Activated gamma-delta T cell treated with anti-CD3 and anti-CD28 coated beads, Interleukin-2, amount 50 U/mL, for 16 hours (primary cell): ENCODE measurements around the gene TBC1D22A.
"Not testable (repeated sequence)": the region's sequence is repeated elsewhere in the genome, so short reads cannot be mapped to it uniquely, and the experiment has no call there.

ENCODE experiments used
- DNase-seq: peaks from one replicate; pipeline ENCODE4 v3.0.0-alpha.2; 2020; ENCODE audit warnings: low read depth

Gene TBC1D22A

DNA sequence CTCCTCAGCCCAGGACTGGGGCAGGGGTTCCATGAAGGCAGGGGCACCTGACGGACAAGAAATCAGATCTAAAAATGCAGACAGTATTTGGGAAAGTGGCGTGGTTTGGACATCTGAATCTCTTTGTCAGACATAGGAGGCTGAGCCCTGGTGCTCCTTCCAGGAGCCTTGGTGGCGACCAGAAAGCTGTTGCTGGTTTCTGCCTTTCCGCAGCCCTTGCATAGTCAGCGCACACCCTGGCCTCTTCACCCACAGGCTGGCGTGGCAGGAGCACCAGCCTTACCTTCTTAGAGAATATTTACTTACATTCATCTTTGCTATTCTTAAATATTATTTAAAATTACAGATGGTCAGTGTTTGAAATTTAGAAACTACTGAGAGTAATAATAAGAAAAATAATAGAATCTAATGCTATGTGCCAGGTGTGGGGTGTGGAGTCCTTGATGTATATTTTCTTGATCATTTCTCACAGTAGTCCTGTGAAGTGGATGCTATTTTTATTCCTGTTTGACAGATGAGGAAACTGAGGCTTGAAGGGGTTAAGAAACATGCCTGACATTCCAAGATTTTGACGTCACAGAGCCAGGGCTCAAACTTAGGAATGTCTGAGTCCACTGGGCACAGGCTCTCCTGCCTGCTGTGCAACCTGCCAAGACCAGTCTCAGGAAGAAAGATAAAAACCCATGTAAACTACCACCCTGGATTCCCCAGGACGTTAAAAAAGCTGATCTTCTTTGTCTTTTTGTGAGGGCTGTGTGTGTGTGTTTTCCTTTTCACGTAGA, 51.6 kb downstream of the TBC1D22A start:
- no peak for DNase-seq

DNA sequence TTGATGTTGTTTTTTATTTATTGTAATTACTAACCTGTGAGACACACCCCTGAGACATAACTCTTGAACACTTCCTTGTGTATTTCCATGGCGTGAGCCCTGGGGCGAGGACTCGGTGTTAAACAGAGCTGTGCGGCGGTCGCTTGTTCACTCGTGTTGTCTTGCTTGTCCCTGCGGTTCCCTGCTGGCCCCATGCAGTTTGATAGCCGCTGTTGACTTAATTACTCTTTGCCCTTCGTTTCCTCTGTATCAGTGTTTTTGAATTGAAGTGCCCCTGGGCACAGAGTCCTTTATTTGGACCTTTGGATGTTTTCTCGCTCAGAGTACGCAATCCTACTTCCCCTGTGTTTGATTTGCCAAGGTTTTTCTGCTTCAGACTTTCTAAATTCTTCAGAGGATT, 52.7 kb downstream of the TBC1D22A start:
- DNase-seq = no peak

GRCh38 chr22:46815559-46815895, 53.1 kb downstream of the TBC1D22A start:
- DNase-seq = no peak

GRCh38 chr22:46815896-46816731, 53.7 kb downstream of the TBC1D22A start:
- no peak for DNase-seq

GRCh38 chr22:46817390-46817789, 54.9 kb downstream of the TBC1D22A start:
- not testable (repeated sequence) for DNase-seq

DNA sequence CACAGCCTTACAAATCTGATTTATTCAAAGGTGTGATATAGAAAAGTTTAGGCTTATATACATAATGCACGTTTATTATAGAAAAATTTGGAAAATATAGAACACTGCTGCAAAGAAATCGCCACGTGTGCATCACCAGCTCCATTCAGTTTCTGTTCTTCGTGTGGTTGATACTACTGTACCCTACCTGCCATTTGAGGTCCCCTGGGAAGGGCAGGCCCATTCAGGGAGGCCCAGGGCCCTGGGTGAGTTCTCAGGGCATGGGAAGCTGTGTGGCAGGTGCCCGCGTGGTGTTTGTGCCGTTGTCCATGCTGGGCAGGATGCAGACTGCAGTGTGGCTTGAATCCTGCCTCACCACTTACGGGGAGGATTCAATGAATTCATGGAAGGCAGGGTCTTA, 60.8 kb downstream of the TBC1D22A start:
- DNase-seq = no peak

DNA sequence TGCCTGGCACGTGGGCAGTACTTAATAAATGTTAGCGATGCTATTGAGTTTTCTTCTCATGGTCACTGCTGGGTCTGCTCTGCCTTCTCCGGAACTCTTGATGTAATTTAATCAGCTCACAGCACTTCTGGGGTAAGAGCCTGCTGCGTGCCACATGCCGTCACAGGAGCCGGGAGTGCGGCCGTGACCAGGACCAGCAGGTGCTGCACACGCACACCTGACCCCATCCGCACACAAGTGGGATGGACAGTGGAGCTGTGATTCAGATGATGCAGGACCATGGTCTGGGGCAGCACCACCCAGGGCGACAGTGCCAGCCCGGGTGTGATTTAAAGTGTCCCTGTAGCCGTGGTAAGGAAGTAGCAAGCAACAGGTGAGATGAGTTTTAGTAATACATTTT, 61.2 kb downstream of the TBC1D22A start:
- DNase-seq = no peak

- no peak for DNase-seq
These were observed 62.0 kb downstream of the TBC1D22A start for GRCh38 chr22:46824344-46824909.

GRCh38 chr22:46824980-46825544, 62.6 kb downstream of the TBC1D22A start:
- DNase-seq = no peak

- no peak for DNase-seq
These were observed 64.1 kb downstream of the TBC1D22A start for GRCh38 chr22:46826438-46827135.

GRCh38 chr22:46827136-46827780, 64.8 kb downstream of the TBC1D22A start:
- no peak for DNase-seq

- DNase-seq = no peak
These were observed 65.3 kb downstream of the TBC1D22A start for GRCh38 chr22:46827781-46828180.

DNA sequence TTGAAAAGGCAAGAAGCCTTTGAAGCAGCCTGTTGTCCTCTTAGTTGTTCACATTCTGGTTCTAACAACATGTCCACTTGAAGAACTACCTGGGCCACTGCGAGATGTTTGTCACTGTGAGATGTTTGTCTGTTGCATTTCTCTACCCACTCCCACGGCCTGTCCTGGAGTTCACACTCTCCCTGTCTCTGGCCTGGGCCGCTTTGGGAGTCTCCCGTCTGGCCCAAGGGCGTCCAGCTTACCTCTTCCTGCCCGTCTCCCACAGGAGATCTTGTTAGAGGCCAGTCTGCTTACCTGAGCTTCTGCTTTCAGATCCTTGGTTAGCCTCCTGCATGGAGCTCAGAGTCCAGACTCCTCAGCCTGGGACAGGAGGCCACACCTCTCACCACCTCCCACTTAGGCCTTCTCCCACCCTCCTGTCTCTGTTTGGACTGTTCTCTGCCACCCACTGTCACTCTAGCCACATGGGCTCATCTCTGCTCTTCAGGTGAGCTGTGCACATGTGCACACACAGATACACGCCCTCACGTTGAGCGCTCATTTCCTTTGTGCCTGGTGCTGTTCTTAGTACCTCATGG, 66.0 kb downstream of the TBC1D22A start:
- DNase-seq = no peak

DNA sequence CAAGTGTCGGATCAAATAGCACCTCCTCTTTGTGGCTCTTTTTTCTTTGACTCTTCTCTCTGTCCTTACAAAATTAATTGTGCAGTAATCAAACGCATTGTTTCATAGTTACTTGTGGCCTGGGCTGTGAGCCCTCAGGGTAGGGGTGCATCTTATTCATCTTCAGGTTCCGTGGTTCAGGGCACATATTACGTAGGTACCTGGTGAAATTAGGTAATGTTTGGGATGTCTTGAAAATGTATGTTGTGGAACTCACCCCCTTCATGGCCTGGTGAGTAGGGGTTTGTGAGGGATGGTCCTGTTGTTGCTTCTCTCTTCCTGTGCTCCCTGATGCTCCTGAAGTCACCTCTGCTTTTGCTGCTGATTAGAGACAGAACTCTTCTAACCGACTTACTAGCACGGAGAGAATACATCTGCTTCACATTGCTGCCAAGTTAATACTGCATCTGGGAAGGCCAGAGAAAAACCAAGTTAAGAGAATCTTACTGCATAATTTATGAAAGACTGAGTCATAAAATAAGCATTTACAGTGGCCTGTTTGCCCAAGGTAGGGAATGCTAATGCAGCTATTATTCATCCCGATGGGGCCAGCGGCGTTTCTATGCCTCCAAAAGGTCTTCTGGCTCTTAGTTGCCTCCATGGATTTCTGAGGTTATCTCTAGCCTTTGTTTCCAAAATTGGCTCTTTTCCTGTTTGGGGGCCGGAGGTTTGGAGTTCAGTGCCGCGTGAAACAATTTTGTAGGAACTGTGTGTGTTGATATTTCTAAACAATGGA, 66.9 kb downstream of the TBC1D22A start:
- no peak for DNase-seq

- no peak for DNase-seq
These were observed 67.7 kb downstream of the TBC1D22A start for GRCh38 chr22:46829941-46830715.

DNA sequence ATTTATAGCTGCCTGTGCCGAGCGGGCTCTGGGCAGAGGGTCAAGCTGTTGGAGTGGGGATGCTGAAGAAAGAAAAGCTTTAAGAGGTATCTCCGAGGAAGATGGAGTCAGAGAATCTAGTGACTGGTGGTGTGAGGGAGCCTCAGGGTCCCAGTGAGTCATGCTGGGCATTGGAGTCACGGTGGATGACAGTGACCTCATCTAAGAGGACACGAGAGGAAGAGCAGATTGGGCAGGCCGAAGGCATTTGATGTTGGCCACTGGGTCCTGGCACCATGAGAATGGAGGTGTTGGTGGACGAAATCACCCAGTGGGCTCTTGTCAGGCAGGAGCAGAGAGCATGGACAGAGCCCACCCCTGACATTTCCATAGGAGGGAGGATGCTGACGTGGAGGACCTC, 68.4 kb downstream of the TBC1D22A start:
- no peak for DNase-seq

DNA sequence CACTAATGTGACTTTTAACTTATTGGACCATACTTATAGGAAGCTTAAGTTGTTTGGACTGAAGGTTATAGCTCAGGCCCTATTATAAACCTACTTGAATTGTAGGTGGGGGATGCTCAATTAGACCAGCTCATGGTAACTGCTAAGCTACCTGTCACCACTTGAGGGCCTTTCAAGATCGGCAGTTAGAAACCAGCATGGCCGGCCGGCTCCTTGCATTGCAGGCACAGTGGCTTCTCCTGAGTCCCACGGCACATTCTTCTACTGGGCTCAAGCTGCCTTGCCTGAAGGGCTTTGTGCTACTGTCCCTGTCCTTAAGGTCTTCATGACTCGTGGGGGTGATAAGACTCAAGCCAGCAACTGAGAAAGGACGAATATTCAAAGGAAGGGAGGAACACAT, 70.8 kb downstream of the TBC1D22A start:
- no peak for DNase-seq

DNA sequence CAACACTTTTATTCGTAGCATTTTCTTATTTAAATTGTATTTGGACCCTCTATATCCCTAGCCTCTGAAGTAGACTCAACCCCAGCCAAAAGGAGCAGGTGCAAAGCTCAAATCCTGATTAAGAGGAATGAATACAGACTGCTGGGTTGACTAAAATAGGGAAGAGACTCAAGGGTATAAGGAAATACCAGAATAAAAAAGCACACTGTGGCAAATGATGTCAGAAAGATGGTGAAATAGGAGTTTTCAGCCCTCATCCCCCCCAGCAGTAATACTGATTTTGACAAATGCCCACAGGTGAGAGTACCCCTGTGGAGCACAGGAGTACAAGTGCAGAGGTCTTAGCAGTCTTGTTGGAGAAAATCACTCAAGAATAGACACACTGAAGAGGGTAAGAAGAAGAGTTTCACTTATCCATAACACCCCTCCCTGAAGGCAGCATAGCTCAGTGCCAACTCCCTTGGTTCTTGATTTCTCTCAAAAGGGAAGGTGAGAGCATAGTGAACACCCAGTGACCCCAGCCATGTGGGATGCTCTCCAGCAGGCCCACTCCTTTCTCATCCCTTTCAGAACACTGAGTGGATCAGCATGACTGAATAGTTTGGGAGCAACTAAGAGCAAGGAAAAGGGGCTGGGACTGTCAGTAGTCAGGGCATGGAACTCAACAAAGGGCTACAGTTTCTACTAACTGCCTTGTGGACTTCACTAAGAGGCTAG, 71.7 kb downstream of the TBC1D22A start:
- DNase-seq = no peak

DNA sequence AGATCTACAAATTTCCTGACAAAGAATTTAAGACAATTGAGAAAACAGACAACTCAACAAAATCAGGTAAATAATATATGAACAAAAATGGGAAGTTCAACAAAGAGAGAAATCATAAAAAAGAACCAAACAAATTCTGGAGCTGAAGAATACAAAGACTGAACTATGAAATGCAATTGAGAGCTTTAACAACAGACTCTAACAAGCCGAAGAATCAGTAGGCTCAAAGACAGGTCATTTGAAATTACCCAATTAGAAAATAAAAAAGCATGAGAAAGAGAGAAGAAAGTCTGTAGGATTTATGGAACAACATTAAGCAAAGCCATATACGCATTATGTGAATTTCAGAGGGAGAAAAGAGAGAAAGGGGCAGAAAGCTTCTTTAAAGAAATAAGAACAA, 72.8 kb downstream of the TBC1D22A start:
- no peak for DNase-seq
